GM23338 (cell line): ENCODE data around the gene NCDN. TPM values are rescaled to one million over a fixed set of nuclear protein-coding genes. Genes with fewer than 3 reads are reported as not detected.

Experiments
- ATAC-seq: fragments of 200-7000 bp; cut with Tn5 transposase; 3 replicates; pipeline ENCODE4 v1.9.1; 2020
- DNase-seq: peaks from one replicate; pipeline ENCODE4 v3.0.0-alpha.2; 2015; ENCODE audit warnings: low spot score
- H2AFZ ChIP-seq: fragments of 200-600 bp; sonication (generic); 2 replicates; pipeline ENCODE4 v1.8.0; 2016; ENCODE audit warnings: antibody characterized with exemption, mild to moderate bottlenecking, moderate library complexity
- H3F3A ChIP-seq: fragments of 200-600 bp; sonication (generic); replicated peaks from 2 replicates; pipeline ENCODE4 v1.8.0; 2017; ENCODE audit warnings: antibody characterized with exemption, mixed run types, low read depth
- H3K27ac ChIP-seq: fragments of 200-600 bp; sonication (generic); 2 replicates; pipeline ENCODE4 v1.6.1; 2016; ENCODE audit warnings: low read depth
- H3K27me3 ChIP-seq: fragments of 200-600 bp; sonication (generic); 2 replicates; pipeline ENCODE4 v1.8.0; 2016; ENCODE audit warnings: mild to moderate bottlenecking, mixed run types, moderate library complexity; ENCODE audit not compliant: insufficient read depth
- H3K36me3 ChIP-seq: fragments of 200-600 bp; sonication (generic); 2 replicates; pipeline ENCODE4 v1.8.0; 2016; ENCODE audit warnings: mild to moderate bottlenecking; ENCODE audit not compliant: insufficient read depth
- H3K4me1 ChIP-seq: fragments of 200-600 bp; sonication (generic); 2 replicates; pipeline ENCODE4 v1.8.0; 2016; ENCODE audit warnings: mild to moderate bottlenecking, moderate library complexity; ENCODE audit not compliant: insufficient read depth
- H3K4me2 ChIP-seq: fragments of 200-600 bp; sonication (generic); 2 replicates; pipeline ENCODE4 v1.7.1; 2017; ENCODE audit warnings: mixed run types
- H3K4me3 ChIP-seq: fragments of 200-600 bp; sonication (generic); 2 replicates; pipeline ENCODE4 v1.6.1; 2016; ENCODE audit warnings: mixed run types
- H3K79me2 ChIP-seq: fragments of 200-600 bp; sonication (generic); replicated peaks from 2 replicates; pipeline ENCODE4 v1.8.0; 2017; ENCODE audit warnings: mild to moderate bottlenecking; ENCODE audit not compliant: insufficient read depth
- H3K9me2 ChIP-seq: fragments of 200-600 bp; sonication (generic); 2 replicates; pipeline ENCODE4 v1.8.0; 2017; ENCODE audit not compliant: insufficient read depth
- H4K20me1 ChIP-seq: fragments of 200-600 bp; sonication (generic); replicated peaks from 2 replicates; pipeline ENCODE4 v1.8.0; 2017; ENCODE audit warnings: mild to moderate bottlenecking; ENCODE audit not compliant: insufficient read depth
- H3K27ac Mint-ChIP-seq: 2 replicates; pipeline ENCODE4 v1.8.0; 2020; ENCODE audit warnings: inconsistent platforms, mild to moderate bottlenecking, moderate library complexity, mixed read lengths
- H3K27me3 Mint-ChIP-seq: 3 replicates; pipeline ENCODE4 v1.8.0; 2022; ENCODE audit warnings: low read depth, mild to moderate bottlenecking, moderate library complexity, mixed read lengths, inconsistent platforms; ENCODE audit not compliant: insufficient read depth, poor library complexity
- H3K36me3 Mint-ChIP-seq: 3 replicates; pipeline ENCODE4 v1.8.0; 2021; ENCODE audit warnings: low read depth, mild to moderate bottlenecking, inconsistent platforms, moderate library complexity, mixed read lengths
- H3K4me1 Mint-ChIP-seq: 3 replicates; pipeline ENCODE4 v1.8.0; 2020; ENCODE audit warnings: mild to moderate bottlenecking, inconsistent platforms, mixed read lengths
- H3K4me3 Mint-ChIP-seq: 3 replicates; pipeline ENCODE4 v1.8.0; 2021; ENCODE audit warnings: moderate library complexity, mild to moderate bottlenecking, inconsistent platforms, mixed read lengths
- H3K9me3 Mint-ChIP-seq: 3 replicates; pipeline ENCODE4 v1.8.0; 2020; ENCODE audit warnings: moderate library complexity, mild to moderate bottlenecking, inconsistent platforms, mixed read lengths
- EZH2 ChIP-seq: fragments of 200-600 bp; sonication (generic); IDR thresholded peaks from one replicate; pipeline ENCODE4 v1.8.0; 2017; ENCODE audit warnings: antibody characterized with exemption, mild to moderate bottlenecking, low read depth; ENCODE audit not compliant: unreplicated experiment
- EZH2phosphoT487 ChIP-seq: fragments of 200-600 bp; sonication (generic); IDR thresholded peaks from one replicate; pipeline ENCODE4 v1.8.1; 2018; ENCODE audit warnings: antibody characterized with exemption; ENCODE audit not compliant: unreplicated experiment
- JUNB ChIP-seq: IDR thresholded peaks from one replicate; pipeline ENCODE4 v1.6.1; 2016; ENCODE audit warnings: antibody characterized with exemption; ENCODE audit not compliant: unreplicated experiment
- NANOG ChIP-seq: IDR thresholded peaks from 2 replicates; pipeline ENCODE4 v1.6.1; 2016; ENCODE audit warnings: antibody characterized with exemption, borderline replicate concordance
- POLR2AphosphoS5 ChIP-seq: IDR thresholded peaks from 2 replicates; pipeline ENCODE4 v1.6.1; 2016; ENCODE audit warnings: antibody characterized with exemption, low read depth
- REST ChIP-seq: IDR thresholded peaks from one replicate; pipeline ENCODE4 v1.6.1; 2018; ENCODE audit warnings: antibody characterized with exemption; ENCODE audit not compliant: unreplicated experiment
- STAT1 ChIP-seq: IDR thresholded peaks from one replicate; pipeline ENCODE4 v1.6.1; 2016; ENCODE audit warnings: antibody characterized with exemption; ENCODE audit not compliant: unreplicated experiment
- ZNF331 ChIP-seq: fragments of 250-450 bp; sonication (Bioruptor Pico); IDR thresholded peaks from 2 replicates; pipeline ENCODE4 v1.5.0; 2020; ENCODE audit warnings: low read depth, mild to moderate bottlenecking, moderate library complexity
- ZNF462 ChIP-seq: fragments of 250-450 bp; sonication (Bioruptor Pico); IDR thresholded peaks from 2 replicates; pipeline ENCODE4 v1.5.0; 2020; ENCODE audit warnings: mild to moderate bottlenecking, moderate library complexity
- polyA plus RNA-seq: library from polyadenylated mRNA; unstranded; fragments of >200 nt; fragmentation: Nextera tagmentation; extraction: Ambion mirVana; gene quantifications from 2 replicates; pipeline ENCODE4 v1.2.1, GENCODE V29; 2016
- total RNA-seq: library from RNA; depleted of rRNA; stranded (reverse); fragments of >200 nt; shearing (Covaris generic); gene quantifications from 2 replicates; pipeline ENCODE4 v1.2.3, GENCODE V29; 2014

The NCDN gene
- total and polyA plus RNA-seq, 2 experiments from 2014 or later: 13.2 to 44.2 TPM

- peaks cover 34% of the 10 kb centered on the region for H3K36me3 Mint-ChIP-seq
- ATAC-seq (peak; percentile 5), DNase-seq (no peak)
- H3K27me3 Mint-ChIP-seq: peaks cover 14% of the 10 kb centered on the region
- no peaks in the 10 kb centered on the region for H4K20me1 ChIP-seq
- peaks cover 7% of the 10 kb centered on the region; the same call in 1 of the 2 replicates for H3K36me3 ChIP-seq
- H3K27me3 ChIP-seq: no peaks in the 10 kb centered on the region
- TF ChIP-seq EZH2: no peak
- TF ChIP-seq ZNF331 (CRISPR knock-in tag): no peak
- no peak for TF ChIP-seq NANOG
- no peak for TF ChIP-seq REST
- TF ChIP-seq STAT1: no peak
- no peak for TF ChIP-seq ZNF462 (CRISPR knock-in tag)
- TF ChIP-seq EZH2phosphoT487: no peak
- no peak for TF ChIP-seq JUNB
- TF ChIP-seq POLR2AphosphoS5: no peak
- H2AFZ ChIP-seq: no peak overlapping the region
- H3K9me3 Mint-ChIP-seq: peaks cover 3% of the 10 kb centered on the region; the same call in 1 of the 3 replicates
- H3K4me3 ChIP-seq: peak overlapping the region; percentile 91
- no peaks in the 10 kb centered on the region for H3K9me2 ChIP-seq
- peaks cover 59% of the 10 kb centered on the region for H3K79me2 ChIP-seq
- peaks cover 13% of the 10 kb centered on the region for H3F3A ChIP-seq
- H3K27ac Mint-ChIP-seq: peak overlapping the region; percentile 93
- H3K4me1 ChIP-seq: peaks cover 34% of the 10 kb centered on the region
- peaks cover 49% of the 10 kb centered on the region for H3K4me1 Mint-ChIP-seq
- H3K4me3 Mint-ChIP-seq: peak overlapping the region; percentile 98
- peak overlapping the region; percentile 71 for H3K4me2 ChIP-seq
- peak overlapping the region; percentile 93 for H3K27ac ChIP-seq
These were observed 2.4 kb upstream of the NCDN start for GRCh38 chr1:35555212-35555584.
